HG02943 (cell line): ENCODE results near the gene VWA5B1.

Experiments used
- ATAC-seq: cut with Tn5 transposase; IDR thresholded peaks from one replicate; pipeline ENCODE4 v1.9.1; 2021; ENCODE audit warnings: mild to moderate bottlenecking, low read depth, moderate library complexity; ENCODE audit not compliant: unreplicated experiment

Gene VWA5B1

DNA sequence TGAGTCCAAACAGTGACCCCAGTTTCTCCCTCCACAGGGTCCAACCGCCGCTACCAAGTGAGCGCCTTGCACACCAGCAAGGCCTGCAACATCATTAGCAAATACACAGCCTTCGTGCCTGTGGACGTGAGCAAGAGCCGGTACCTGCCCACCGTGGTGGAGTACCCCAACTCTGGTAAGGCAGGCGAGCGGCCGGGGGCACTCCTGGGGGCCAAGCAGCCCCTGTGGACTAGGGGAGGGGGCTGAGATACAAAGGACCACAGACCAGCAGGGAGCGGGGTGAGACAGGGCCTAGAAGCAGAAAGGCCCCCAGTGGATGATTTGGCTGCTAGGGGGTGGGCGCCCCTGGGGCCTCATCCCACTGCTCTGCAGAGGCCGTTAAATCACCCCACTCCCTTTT lies 54.7 kb downstream of the VWA5B1 start:
- no peak for ATAC-seq

DNA sequence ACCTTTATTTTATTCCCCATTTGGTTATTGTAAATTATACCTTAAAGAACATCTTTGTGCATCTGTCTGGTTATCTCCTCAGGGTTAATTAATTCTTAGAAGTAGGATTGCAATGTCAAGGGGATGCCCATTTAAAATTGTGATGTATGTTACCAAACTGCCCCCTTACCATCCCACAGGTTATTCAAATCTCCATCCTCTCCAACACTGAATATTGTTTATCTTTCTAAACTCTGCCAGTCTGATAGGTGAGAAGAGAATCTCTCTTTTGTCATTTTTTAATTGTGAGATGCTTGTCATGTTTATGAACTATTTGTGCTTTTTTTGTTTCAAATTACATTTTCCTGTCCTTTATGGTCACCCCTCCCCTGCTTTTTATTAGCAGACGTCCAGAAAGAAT lies 55.8 kb downstream of the VWA5B1 start:
- ATAC-seq = no peak

DNA sequence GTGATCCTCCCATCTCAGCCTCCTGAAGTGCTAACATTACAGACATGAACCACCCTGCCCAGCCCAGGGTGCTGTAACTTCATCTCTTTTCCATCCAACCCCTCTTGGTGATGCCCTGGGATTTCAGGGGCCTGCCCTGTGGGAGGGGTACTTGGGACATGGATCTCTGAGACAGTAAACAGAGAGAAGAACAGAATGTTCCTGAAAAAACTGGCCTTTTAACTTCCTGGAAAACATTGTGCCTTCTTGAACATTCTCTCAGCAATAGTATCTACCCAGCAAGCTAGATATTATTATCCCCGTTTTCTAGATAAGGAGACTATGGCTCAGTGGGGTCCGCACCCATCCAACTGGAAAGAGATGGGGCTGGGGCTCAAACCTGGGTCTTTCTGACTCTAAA lies 57.0 kb downstream of the VWA5B1 start:
- no peak for ATAC-seq

DNA sequence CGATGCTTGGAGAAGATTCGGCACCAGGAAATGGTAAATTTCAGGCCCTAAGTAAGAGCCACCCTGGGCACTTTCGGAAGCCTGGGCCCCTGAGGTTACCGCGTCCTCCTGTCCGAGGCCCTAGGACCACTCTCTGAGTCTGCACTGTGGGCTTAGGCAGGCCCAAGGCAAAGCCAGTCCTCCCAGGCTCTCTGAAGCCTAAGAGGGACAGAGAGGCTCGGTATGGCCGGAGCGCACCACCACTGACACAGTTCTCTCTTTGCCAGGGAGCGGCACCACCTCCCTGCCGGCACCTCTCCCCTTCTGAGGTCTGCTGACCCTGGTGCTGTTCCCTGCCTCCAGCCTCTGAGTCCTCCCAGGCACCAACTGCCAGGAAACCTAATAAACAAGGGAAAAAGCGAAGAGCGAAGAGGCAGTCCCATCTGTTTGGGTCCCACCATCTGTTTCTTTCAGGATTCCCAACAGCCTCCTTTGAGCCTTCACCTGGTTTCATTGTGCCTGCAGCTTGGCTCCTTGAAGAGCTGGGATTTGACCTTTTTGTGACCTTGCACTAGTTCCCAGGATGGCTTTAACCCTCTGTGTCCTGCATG lies 57.7 kb downstream of the VWA5B1 start:
- ATAC-seq = no peak

DNA sequence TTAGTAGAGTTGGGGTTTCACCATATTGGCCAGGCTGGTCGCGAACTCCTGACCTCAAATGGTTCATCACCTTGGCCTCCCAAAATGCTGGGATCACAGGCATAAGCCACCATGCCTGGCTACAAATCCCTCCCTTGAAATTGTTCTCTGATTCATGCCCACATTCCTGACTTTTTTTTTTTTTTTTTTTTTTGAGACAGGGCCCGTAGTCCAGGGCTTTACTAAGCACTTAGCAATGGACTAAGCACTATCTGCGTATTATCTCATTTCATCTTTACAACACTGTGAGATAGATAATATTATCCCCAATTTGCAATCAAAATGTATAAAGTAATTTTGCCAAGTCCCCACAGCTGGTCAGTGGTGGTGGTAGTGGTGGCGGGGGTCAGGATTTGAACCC lies 58.9 kb downstream of the VWA5B1 start:
- ATAC-seq = no peak

DNA sequence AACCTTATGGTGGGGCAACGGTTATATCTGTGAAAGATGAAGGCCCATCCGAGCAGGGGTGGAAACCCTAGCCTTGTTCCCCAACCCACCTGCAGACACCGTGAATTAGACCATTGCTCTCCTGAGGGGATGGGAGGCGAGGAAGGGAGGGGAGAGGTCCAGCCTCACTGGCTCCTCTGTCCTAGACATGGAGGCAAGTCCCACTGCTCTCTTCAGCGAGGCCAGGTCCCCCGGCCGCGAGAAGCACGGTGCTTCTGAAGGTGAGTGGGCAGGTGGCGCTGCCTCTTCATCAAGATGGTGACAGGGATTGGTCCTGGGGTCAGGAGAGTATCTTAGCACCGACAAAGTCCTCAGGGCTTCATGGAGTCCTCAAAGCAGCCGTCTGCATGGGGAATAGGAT lies 59.3 kb downstream of the VWA5B1 start:
- no peak for ATAC-seq

DNA sequence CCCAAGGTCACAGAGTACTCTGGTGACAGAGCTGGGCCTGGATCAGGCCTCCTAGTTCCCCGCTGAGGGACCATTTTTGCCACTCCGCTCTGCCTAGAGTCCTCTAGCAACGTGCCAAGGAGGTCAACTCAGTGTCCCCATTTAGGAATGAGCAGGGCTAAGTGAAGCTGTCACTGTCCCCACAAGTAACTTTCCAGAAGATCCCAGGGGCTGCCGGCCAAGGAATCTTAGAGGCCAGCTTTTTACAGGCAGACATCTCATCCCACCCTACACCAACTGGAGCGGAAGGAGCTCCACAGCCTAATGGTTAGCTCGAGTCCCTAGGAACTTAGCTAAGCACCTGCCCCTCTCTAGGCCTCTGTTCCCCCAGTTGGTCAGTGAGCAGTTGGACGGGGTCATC lies 59.7 kb downstream of the VWA5B1 start:
- ATAC-seq = no peak

DNA sequence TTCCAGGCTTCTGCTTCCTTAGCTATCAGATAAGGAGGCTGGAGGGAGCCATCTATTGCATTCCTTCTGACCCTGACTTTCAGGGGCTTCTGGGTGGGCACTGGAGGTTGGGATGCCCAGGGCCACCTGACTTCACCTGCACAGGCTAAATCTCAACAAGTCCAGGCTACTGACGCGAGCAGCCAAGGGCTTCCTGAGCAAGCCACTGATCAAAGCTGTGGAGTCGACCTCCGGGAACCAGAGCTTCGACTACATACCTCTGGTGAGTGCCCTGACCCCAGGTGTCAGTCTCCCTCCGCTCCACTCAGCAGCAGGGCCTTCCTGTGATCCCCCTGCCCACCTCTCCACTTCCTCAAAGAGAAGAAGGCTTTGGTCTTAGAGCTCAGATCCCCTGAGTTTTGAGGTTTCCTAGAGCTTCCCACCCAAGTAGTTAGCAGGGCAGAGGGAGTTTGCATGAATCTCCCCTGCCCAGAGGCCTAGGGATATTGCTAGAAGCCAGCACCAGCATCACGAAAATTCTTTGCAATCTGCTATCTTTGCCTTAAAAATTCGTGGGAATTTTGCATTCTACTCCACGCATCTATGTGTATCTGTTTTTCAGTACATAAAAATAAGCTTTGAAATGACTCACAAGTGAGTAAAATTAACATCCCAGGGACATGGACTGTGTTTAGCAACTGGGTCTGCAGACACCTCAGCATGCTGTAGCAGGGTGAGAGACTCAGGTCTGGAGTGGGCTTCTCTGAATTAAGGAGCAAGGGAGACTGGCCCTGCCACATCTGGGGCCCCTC lies 61.4 kb downstream of the VWA5B1 start:
- ATAC-seq = no peak

DNA sequence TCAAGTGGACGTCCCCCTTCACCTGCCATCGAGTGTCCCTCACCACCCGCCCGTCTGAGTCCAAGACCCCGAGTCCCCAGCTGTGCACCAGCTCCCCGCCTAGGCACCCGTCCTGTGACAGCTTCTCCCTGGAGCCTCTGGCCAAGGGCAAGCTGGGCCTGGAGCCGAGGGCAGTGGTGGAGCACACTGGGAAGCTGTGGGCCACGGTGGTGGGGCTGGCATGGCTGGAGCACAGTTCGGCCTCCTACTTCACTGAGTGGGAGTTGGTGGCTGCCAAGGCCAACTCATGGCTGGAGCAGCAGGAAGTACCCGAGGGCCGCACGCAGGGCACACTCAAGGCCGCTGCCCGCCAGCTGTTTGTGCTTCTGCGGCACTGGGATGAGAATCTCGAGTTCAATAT lies 63.2 kb downstream of the VWA5B1 start:
- ATAC-seq = no peak

DNA sequence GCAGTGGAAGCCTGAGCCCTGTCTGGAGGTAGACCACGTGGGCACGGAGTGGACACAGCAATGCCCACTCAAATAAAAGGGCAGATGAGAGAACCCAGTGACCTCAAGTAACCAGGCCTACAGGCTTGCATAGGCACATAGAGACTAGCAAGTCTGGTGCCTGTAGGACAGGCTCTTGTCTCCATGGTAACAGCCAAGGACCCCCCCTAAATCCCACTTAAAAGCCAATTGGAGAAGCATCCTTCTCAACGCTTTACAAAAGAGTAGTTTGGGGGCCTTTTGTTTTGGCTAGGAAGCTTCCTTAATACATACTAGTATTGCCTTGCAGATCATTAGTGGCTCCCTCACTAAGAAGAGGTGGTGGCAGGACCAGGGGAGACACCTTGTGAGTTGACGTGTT lies 63.9 kb downstream of the VWA5B1 start:
- ATAC-seq = no peak

DNA sequence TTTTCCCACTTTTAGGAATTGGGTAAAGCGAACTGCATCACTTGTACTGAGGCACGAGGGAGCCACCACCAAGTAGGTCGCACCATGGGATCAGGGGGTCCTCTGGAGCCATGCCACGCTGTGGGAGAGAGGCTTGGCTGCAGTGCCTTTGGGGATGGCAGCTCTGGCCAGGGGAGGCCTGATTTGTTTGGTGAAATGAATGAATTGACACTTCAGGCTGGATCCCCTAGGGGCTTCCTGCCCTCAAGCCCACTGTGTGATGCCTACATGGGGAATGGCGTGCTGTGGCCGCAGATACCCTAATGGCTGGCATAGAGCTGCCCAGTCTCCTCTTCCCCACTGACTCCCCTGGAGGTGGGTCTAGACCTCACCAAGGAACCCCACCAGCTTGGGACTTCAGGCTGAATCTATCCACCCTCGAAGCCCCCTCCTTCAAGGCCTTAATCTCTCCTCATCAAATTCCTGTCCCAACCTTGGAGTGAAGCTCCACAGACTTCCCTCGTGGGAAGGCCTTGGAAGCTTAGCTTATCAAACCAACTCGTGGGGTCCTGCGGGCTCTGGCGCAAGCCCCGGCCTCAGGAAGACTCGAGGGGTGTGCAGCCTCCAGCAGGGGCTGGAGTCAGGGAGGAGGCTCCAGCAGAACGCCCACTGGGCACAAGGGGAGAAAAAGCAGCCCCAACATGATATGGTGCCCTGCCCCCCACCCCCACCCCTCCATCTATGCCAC lies 64.6 kb downstream of the VWA5B1 start:
- ATAC-seq = no peak

DNA sequence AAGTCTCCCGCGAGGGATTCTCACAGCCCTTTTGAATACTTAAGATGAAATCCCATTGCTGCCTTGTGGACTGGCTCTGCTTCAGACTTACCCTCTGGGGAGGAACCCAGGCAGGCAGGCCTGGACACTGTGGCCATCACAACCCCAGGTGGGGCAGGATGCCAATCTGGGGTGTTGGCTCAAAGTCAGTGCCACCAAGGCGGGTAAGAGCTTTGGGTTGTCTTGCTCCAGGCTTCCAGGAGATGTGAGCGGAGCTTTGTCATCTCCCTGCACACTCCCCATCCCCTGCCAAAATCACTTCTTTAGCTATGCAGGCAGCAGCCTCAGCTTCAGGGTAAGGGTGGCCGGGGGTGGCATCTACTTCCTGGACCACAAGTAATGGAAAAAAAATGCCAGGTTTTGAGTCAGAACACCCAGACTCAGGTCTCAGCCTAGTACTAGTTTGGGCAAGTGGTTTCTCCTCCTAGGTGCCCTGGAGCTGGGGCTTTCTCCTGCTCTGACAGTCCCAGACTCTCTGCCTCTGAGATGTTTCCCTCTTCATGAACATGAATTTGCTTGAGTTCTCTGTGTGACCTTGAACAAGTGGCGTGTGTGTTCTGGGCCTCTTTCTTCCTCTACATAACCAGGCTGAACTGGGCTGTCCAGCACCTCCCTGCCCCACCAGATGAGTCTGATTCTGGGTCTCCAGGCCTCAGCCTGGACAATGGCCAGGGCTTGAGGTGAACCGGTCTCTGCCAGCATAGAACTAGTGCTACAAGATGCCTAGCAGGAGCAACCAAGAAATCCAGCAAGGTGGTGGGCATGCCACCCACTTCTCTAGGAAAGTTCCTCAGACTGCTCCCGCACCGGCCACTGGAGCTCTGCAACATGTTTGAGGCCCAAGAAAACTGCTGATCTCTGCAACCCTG lies 65.4 kb downstream of the VWA5B1 start:
- no peak for ATAC-seq

DNA sequence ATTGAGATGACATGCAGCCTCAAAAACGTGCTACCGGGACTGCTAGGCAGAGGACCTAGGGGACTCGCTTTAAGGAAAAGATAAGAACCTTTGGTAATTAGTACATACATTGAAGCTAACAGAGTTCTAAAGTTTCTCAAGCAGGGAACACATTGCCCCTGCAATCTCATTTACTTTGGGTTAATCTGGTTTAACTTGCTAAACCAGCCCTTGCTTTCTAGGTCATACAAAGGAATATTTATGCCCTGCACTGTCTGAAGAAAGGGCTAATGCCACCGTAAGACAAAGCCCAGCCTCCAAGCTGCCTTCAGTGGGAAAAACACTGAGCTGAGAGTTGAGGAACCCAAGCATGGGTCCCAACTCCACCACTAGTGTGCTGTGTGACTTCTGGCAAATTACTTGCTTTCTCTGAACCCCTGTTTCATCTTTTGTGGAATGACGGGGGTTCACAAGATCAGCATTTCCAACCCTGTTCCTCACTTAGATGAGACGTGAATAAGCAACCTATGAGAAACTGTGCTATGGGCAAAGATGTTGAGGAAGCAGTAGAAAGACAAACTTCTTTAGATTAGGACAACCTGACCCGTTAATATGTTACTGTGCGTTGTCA lies 66.3 kb downstream of the VWA5B1 start:
- ATAC-seq = no peak

DNA sequence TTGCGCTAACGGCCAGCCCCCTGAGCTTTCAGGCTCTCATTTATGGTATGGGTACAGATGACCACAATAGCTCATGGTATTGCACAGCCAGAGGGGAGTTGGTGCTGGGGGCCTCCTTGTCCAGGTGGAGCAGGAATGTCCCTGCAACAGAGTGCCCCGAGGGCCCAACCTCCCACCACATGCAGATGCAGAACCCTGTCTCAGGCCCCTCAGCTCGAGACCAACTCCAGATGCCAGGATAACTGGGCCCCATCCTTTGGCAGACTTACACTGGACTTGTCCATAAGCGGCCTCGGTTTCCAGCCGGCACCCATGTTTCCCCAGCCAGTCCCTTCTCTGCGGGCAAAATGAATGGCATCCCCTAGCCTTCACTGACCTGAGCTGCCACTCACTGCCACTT lies 67.1 kb downstream of the VWA5B1 start:
- ATAC-seq = no peak

DNA sequence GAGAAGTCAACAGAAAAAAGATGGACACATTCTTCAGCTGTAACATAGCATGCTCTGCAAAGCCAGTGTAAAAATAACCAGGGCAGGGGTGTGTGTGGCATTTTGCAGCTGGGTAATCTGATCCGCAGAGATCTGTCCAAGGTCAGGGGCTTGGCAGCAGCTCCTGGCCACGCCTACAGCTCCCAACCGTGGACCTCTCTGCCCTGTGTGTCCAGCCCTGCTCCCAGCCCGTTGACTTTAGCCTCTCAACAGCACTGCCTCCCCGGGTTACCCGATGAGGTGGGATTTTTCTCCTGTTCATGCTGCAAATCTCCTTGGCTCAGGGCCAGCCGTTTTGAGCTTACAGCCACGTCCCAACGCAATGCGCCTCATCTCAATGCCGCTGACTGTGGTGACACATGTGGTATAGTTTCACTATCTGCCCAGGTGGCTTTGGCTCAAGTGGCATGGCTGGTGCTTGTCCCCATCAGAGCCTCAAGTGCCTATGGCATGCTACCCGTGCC lies 68.1 kb downstream of the VWA5B1 start:
- no peak for ATAC-seq

DNA sequence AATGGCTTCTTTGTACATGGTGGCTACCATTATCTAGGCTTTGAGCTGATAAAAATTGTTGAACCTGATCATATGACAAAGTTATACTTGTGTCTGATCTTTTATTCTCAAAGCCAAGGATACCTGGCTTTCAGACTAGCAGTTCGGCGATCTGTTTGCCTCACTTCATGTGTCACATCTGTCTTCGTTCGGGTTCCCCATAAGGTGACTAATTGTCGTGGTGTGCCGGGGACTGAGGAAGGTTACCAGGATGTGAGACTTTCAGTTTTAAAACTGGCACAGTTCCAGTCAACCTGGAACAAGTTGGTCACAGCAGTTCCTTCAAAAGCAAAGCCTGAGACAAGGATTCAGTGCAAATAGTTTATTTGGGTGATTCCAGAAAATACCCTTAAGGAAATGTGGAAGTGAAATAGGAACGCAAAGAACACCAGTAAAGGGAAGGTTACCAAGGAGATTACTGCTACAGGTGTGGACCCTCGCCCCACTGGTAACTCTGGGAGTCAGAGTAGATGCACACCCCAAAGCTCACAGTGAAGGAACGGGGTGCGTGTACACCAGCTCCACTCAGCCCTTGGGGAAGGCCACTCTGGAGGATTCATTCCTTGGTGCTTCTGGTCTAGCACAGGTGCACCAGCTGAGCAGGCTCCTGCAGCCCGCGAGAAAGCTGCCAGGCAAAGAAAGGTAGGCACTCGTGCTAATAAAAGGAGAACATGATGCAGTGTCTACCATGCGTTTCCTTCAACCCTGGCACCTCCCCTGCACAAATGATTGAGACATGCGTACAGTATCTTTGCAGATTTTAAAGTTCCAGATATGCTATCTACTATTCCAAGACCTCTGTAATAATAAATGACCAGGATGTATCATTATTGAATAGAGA lies 69.0 kb downstream of the VWA5B1 start:
- no peak for ATAC-seq

DNA sequence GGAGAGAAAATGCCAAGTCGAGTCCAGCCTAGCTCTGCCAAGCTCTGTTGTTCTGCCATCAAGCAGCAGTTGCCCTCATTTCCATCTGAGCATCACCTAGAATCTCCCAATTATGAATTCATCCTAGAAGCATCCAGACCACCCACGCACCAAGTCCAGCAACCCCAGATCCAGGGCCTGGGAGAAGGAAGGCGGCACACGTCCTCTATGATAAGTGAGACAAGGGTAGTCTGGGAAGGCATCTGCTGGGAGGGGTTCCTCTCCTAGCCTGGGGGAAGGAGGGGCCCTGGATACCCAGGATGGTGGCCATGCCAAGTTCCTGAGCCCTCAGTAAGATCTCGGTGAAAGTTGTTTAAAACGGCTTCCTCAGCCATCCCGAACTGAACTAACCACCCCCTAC lies 70.7 kb downstream of the VWA5B1 start:
- no peak for ATAC-seq

DNA sequence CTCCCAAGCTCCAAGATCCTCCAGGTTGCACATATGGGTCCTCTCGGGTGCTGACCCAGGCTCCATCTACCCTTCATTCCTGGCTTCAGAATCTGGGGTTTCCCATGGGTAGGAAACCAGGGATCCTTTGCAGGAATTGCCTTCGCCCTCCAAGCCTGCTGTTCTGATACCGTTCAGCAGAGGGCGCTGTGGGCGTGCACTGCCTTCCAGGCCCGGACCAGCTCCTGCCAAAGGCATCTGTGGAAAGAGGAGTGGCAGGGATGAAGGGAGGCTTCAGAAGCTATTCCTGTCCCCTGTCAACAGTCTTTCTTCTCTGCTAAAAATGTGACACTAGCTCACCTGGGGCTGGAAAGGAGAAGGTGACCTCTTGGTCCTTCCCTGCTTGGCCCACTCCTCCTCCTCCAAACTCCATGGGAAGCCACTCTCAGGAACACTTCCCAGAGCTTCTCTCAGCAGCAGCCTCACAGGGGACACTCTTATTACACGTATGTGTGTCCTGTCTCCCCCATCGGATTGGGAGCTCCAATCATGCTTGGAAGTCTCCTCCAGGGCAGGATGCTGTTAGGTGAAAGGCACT lies 71.2 kb downstream of the VWA5B1 start:
- no peak for ATAC-seq

DNA sequence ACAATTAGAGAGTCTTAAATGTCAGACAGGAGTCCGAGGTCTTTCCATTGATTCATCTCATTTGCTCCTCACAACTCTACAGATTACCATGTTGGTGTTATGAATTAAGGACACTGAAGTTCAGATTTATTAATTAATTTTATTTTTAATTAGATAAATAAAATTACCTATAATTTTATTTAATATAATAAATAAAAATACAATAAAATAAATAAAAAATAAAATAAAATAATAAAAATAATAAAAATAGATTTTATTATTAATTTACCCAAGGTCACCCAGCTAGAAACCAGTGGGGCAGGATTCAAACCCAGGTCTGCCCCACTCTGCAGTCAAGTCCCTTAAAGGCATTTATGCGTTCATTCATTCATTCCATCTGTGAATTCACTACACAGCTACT lies 72.2 kb downstream of the VWA5B1 start:
- ATAC-seq = no peak
